HepG2 (cell line): ENCODE data around the gene GPC6. TPM values are rescaled to one million over a fixed set of nuclear protein-coding genes. Genes with fewer than 3 reads are reported as not detected.

Source experiments
- ATAC-seq: fragments of 200-7000 bp; cut with Tn5 transposase; 3 replicates; pipeline ENCODE4 v1.9.1; 2020; ENCODE audit warnings: mild to moderate bottlenecking, moderate library complexity
- BruUV-seq: library from RNA; stranded (reverse); fragments of 400-500 nt; replicated peaks from 2 replicates; lab custom pipeline; 2021; lab: Mats Ljungman, UMichigan
- CTCF ChIA-PET: fragments of 300-600 bp; formaldehyde crosslinking; extraction: SDS; loops from one replicate; lab custom pipeline; 2021; ENCODE audit warnings: low total read pairs, inconsistent platforms, low intra/inter-chr PET ratio; lab: Yijun Ruan, JAX
- POLR2A ChIA-PET: fragments of 350-600 bp; sonication (Branson Sonifier 250); formaldehyde crosslinking; loops from one replicate; lab custom pipeline; 2020; ENCODE audit warnings: antibody characterized with exemption, inconsistent platforms; lab: Yijun Ruan, JAX
- DNase-seq: peaks from one replicate; pipeline ENCODE4 v3.0.0-alpha.2; 2015; ENCODE audit warnings: low spot score
- FAIRE-seq: peaks from 3 replicates; lab custom pipeline; 2011; peaks lifted over from hg19 to GRCh38; lab: Jason Lieb, UNC
- H2AFZ ChIP-seq: one replicate; pipeline ENCODE4 v1.6.1; 2011; ENCODE audit warnings: low read length, inconsistent platforms
- H3K27ac ChIP-seq: fragments of 300-600 bp; 3 replicates; pipeline ENCODE4 v1.8.0; 2011; ENCODE audit warnings: mixed run types, mild to moderate bottlenecking, mixed read lengths, low read length, inconsistent platforms; ENCODE audit not compliant: insufficient read depth; ENCODE audit errors: extremely low read length
- H3K27me3 ChIP-seq, 2 experiments: fragments of 200-600 bp in 1 of 2; 2 replicates in 1 of 2; 3 replicates in 1 of 2; pipeline versions ENCODE4 v1.6.0 to v1.8.0; 2011; ENCODE audit warnings: low read length in 2 of 2, mild to moderate bottlenecking in 2 of 2, moderate library complexity in 2 of 2, inconsistent platforms in 1 of 2; ENCODE audit not compliant: insufficient read depth in 2 of 2, control insufficient read depth in 1 of 2
- H3K36me3 ChIP-seq, 2 experiments: fragments of 200-600 bp in 1 of 2; replicated peaks in 1 of 2; 2 replicates in 1 of 2; 3 replicates in 1 of 2; pipeline versions ENCODE4 v1.5.1 to v1.8.0; 2011; ENCODE audit warnings: low read length in 2 of 2, inconsistent platforms in 1 of 2; ENCODE audit not compliant: insufficient read depth in 2 of 2, control insufficient read depth in 1 of 2
- H3K4me1 ChIP-seq: 2 replicates; pipeline ENCODE4 v1.5.1; 2012; ENCODE audit warnings: low read length, inconsistent platforms; ENCODE audit not compliant: insufficient read depth
- H3K4me2 ChIP-seq: 2 replicates; pipeline ENCODE4 v1.6.0; 2011; ENCODE audit warnings: low read depth, low read length, inconsistent platforms
- H3K4me3 ChIP-seq, 3 experiments: fragments of 200-600 bp in 1 of 3; sonication (generic), shearing (Covaris generic) in 1 of 3; replicated peaks in 1 of 3; 2 replicates each; pipeline ENCODE4 v1.5.1; 2011 to 2016; ENCODE audit warnings: low read length in 3 of 3, inconsistent platforms in 2 of 3, low read depth in 2 of 3, mild to moderate bottlenecking in 2 of 3, control low read depth in 1 of 3, mixed read lengths in 1 of 3; ENCODE audit not compliant: insufficient read depth in 1 of 3
- H3K79me2 ChIP-seq: one replicate; pipeline ENCODE4 v1.6.1; 2011; ENCODE audit warnings: low read length, inconsistent platforms; ENCODE audit not compliant: insufficient read depth
- H3K9ac ChIP-seq: 2 replicates; pipeline ENCODE4 v1.6.0; 2011; ENCODE audit warnings: mild to moderate bottlenecking, low read depth, low read length, inconsistent platforms; ENCODE audit not compliant: insufficient read depth
- H3K9me3 ChIP-seq: 2 replicates; pipeline ENCODE4 v1.5.1; 2012; ENCODE audit warnings: mild to moderate bottlenecking, low read length
- H4K20me1 ChIP-seq: 2 replicates; pipeline ENCODE4 v1.6.0; 2011; ENCODE audit warnings: inconsistent platforms, mild to moderate bottlenecking, low read length, moderate library complexity; ENCODE audit not compliant: insufficient read depth
- HMGA1 ChIP-seq: sonication (generic); formaldehyde crosslinking; conservative IDR thresholded peaks from 2 replicates; pipeline ENCODE4 v1.4.0; 2020; ENCODE audit warnings: missing genetic modification reagents
- PRMT3 ChIP-seq: sonication (generic); formaldehyde crosslinking; IDR thresholded peaks from 2 replicates; pipeline ENCODE4 v1.8.1; 2022; ENCODE audit warnings: low read depth, mild to moderate bottlenecking, moderate library complexity, missing genetic modification reagents, borderline replicate concordance
- RNF2 ChIP-seq: fragments of 450-650 bp; conservative IDR thresholded peaks from 2 replicates; pipeline ENCODE4 v1.6.1; 2016; ENCODE audit warnings: low read depth
- SETDB1 ChIP-seq: sonication (generic); formaldehyde crosslinking; IDR thresholded peaks from 2 replicates; pipeline ENCODE4 v1.5.1; 2020; ENCODE audit warnings: missing genetic modification reagents, mild to moderate bottlenecking, borderline replicate concordance
- XRCC5 ChIP-seq: fragments of 200-400 bp; formaldehyde crosslinking; optimal IDR thresholded peaks from 2 replicates; pipeline ENCODE3; 2017; ENCODE audit warnings: mild to moderate bottlenecking, low read length
- ZMYM3 ChIP-seq: sonication (generic); formaldehyde crosslinking; IDR thresholded peaks from 2 replicates; pipeline ENCODE4 v1.5.1; 2020; ENCODE audit warnings: mild to moderate bottlenecking, missing genetic modification reagents
- ZNF333 ChIP-seq: sonication (generic); formaldehyde crosslinking; IDR thresholded peaks from 2 replicates; pipeline ENCODE4 v1.4.0; 2020; ENCODE audit warnings: mild to moderate bottlenecking, missing genetic modification reagents, borderline replicate concordance
- ZNF609 ChIP-seq: sonication (generic); formaldehyde crosslinking; IDR thresholded peaks from 2 replicates; pipeline ENCODE4 v1.4.0; 2020; ENCODE audit warnings: mild to moderate bottlenecking, missing genetic modification reagents, borderline replicate concordance
- ZNF784 ChIP-seq: sonication (generic); formaldehyde crosslinking; IDR thresholded peaks from 2 replicates; pipeline ENCODE4 v1.5.1; 2020; ENCODE audit warnings: missing genetic modification reagents, mild to moderate bottlenecking, borderline replicate concordance
- WGBS: methylation state at CpG from one replicate; pipeline ENCODE4 v1.1.6; 2017; ENCODE audit warnings: low lambda C conversion rate; 5-methylcytosine and 5-hydroxymethylcytosine counted together
- in situ Hi-C: cut with HindIII; loops from 2 replicates; pipeline ENCODE4 v1.10.0; 2017; ENCODE audit warnings: low pct_unique_long_range_greater_than_20kb; ENCODE audit not compliant: extremely low pct_ligation_motif_present
- intact Hi-C: fragments of 100-400 bp; cut with micrococcal nuclease; formaldehyde crosslinking; loops from one replicate; pipeline ENCODE4 v1.10.0; 2022; ENCODE audit not compliant: unreplicated experiment
- polyA plus RNA-seq, 8 experiments: library from polyadenylated mRNA; depleted of rRNA in 3 of 8; stranded (reverse) in 7 of 8; unstranded in 1 of 8; fragments of >200 nt; fragmentation: Illumina TruSeq in 4 of 8; extraction: Trizol in 4 of 8; gene quantifications; 2 replicates each; pipeline versions ENCODE4 v1.2.1 to v1.2.3, GENCODE V29; 2011 to 2016; ENCODE audit warnings: low read depth in 4 of 8, missing spikeins in 1 of 8, mixed read lengths in 1 of 8; ENCODE audit not compliant: insufficient read depth in 1 of 8
- total RNA-seq, 5 experiments: library from RNA; depleted of rRNA; stranded (reverse); fragments of >200 nt; fragmentation: Illumina TruSeq; extraction: Trizol; gene quantifications; 2 replicates each; pipeline ENCODE4 v1.2.3, GENCODE V29; 2016; ENCODE audit warnings: low read depth in 1 of 5

GPC6 gene
- total and polyA plus RNA-seq, 2 of the 13 experiments (the other 11 are each of a cell fraction or from before 2014, with no cell fraction given), result 24.5 to 33.9 TPM

- TF ChIP-seq ZNF609 (no peak), XRCC5 (no peak), ZNF333 (CRISPR knock-in tag) (no peak), PRMT3 (CRISPR knock-in tag) (no peak)
Measured at GRCh38 chr13:94176561-94176960, 950.0 kb downstream of the GPC6 start (continued).

- Histone ChIP-seq H3K4me2 (no peak overlapping the region), H3K4me3 (no peak overlapping the region), H3K79me2 (no peaks in the 10 kb centered on the region), H4K20me1 (no peaks in the 10 kb centered on the region), H3K4me1 (peaks cover 37% of the 10 kb centered on the region), H3K36me3 (no peaks in the 10 kb centered on the region), H3K9ac (no peak overlapping the region), H3K27me3 (no peaks in the 10 kb centered on the region), H2AFZ (no peak overlapping the region), H3K27ac (no peak overlapping the region), H3K9me3 (no peaks in the 10 kb centered on the region)
- no peak for DNase-seq
- in situ Hi-C loops (loop anchor here (25.0 kb wide), 1 partner anchor 940 kb away; the partner anchor contains the start of gene GPC6), intact Hi-C loops (loop anchor here (5.0 kb wide), 1 partner anchor 210 kb away; no protein-coding TSS in a partner anchor)
- WGBS, result 82% methylated on average over 2 of the region's 2 CpGs
- POLR2A ChIA-PET, result no interaction called here
- TF ChIP-seq RNF2, result no peak
- no peak for TF ChIP-seq HMGA1 (CRISPR knock-in tag)
- TF ChIP-seq SETDB1, result no peak
- TF ChIP-seq ZNF784 (CRISPR knock-in tag), result no peak
- no peak for TF ChIP-seq ZMYM3 (CRISPR knock-in tag)
- FAIRE-seq, result no peak
- ATAC-seq, result no peak
- BruUV-seq, result no TSS peak
- CTCF ChIA-PET, result no interaction called here
Measured at GRCh38 chr13:94177041-94177440, 950.4 kb downstream of the GPC6 start.
